Measurements from ENCODE around the gene LCN12.

The LCN12 gene

GRCh38 chr9:136955943-136956335 is 3.9 kb downstream of the LCN12 start:
- Histone ChIP-seq H3K27ac (ENCODE audit: low read depth, low read length) (no peak overlapping the region), H3K4me2 (ENCODE audit: low read depth, low read length, poor library complexity, severe bottlenecking) (no peak overlapping the region), H2AFZ (ENCODE audit: low read depth, low read length, severe bottlenecking) (no peak overlapping the region), H3K4me3 (ENCODE audit: insufficient read depth, low read length, poor library complexity, severe bottlenecking) (no peak overlapping the region), H3K9ac (ENCODE audit: low read length) (no peak overlapping the region), H3F3A (ENCODE audit: insufficient read depth) (no peaks in the 10 kb centered on the region), H3K9me3 (ENCODE audit: insufficient read depth, low read length) (no peaks in the 10 kb centered on the region), H3K36me3 (ENCODE audit: low read length) (no peaks in the 10 kb centered on the region), H4K20me1 (ENCODE audit: low read depth, low read length) (no peaks in the 10 kb centered on the region), H3K27me3 (ENCODE audit: low read length) (no peaks in the 10 kb centered on the region), H3K79me2 (ENCODE audit: insufficient read depth, low read length) (no peaks in the 10 kb centered on the region), H3K9me2 (replicated peaks; ENCODE audit: insufficient read depth, low read length) (no peaks in the 10 kb centered on the region)
- TF ChIP-seq CTCF (IDR thresholded peaks at IDR 0.05; ENCODE audit: insufficient read depth, low read length, poor library complexity, severe bottlenecking), result no peak
- TF ChIP-seq EZH2phosphoT487 (conservative IDR thresholded peaks at IDR 0.05; ENCODE audit: low read length), result no peak

- no peaks in the 10 kb centered on the region for H3K27me3 ChIP-seq (ENCODE audit: low read length)
- no peak overlapping the region for H3K9ac ChIP-seq (ENCODE audit: low read length)
- H4K20me1 ChIP-seq (ENCODE audit: low read depth, low read length), result no peaks in the 10 kb centered on the region
- no peaks in the 10 kb centered on the region for H3F3A ChIP-seq (ENCODE audit: insufficient read depth)
- H3K9me2 ChIP-seq (replicated peaks; ENCODE audit: insufficient read depth, low read length), result no peaks in the 10 kb centered on the region
- H3K36me3 ChIP-seq (ENCODE audit: low read length), result no peaks in the 10 kb centered on the region
- TF ChIP-seq EZH2phosphoT487 (conservative IDR thresholded peaks at IDR 0.05; ENCODE audit: low read length) (no peak), CTCF (IDR thresholded peaks at IDR 0.05; ENCODE audit: insufficient read depth, low read length, poor library complexity, severe bottlenecking) (no peak)
- no peak overlapping the region for H3K27ac ChIP-seq (ENCODE audit: low read depth, low read length)
- H3K9me3 ChIP-seq (ENCODE audit: insufficient read depth, low read length), result no peaks in the 10 kb centered on the region
- H3K4me3 ChIP-seq (ENCODE audit: insufficient read depth, low read length, poor library complexity, severe bottlenecking), result no peak overlapping the region
- no peak overlapping the region for H2AFZ ChIP-seq (ENCODE audit: low read depth, low read length, severe bottlenecking)
- H3K79me2 ChIP-seq (ENCODE audit: insufficient read depth, low read length), result no peaks in the 10 kb centered on the region
- H3K4me2 ChIP-seq (ENCODE audit: low read depth, low read length, poor library complexity, severe bottlenecking), result no peak overlapping the region
Measured at GRCh38 chr9:136956604-136957003, 4.5 kb downstream of the LCN12 start.

DNA sequence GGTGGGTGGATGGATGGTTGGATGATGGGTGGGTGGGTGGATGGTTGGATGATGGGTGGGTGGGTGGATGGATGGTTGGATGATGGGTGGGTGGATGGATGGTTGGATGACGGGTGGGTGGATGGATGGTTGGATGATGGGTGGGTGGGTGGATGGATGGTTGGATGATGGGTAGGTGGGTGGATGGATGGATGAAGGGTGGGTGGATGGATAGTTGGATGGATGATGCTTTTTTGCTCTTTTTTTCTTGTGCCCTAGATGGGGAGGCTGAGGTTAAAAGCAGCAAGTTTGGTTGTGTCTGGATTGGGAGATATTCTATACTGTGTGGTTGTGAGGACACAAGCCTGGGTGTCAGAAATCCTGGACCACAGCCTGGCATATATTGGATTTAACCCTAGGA is 5.4 kb downstream of the LCN12 start:
- Histone ChIP-seq H3K27ac (ENCODE audit: low read depth, low read length) (no peak overlapping the region), H3K9me2 (replicated peaks; ENCODE audit: insufficient read depth, low read length) (no peaks in the 10 kb centered on the region), H4K20me1 (ENCODE audit: low read depth, low read length) (no peaks in the 10 kb centered on the region), H3K4me3 (ENCODE audit: insufficient read depth, low read length, poor library complexity, severe bottlenecking) (no peak overlapping the region), H3K27me3 (ENCODE audit: low read length) (no peaks in the 10 kb centered on the region), H3K9ac (ENCODE audit: low read length) (no peak overlapping the region), H3K79me2 (ENCODE audit: insufficient read depth, low read length) (no peaks in the 10 kb centered on the region), H3F3A (ENCODE audit: insufficient read depth) (no peaks in the 10 kb centered on the region), H3K4me2 (ENCODE audit: low read depth, low read length, poor library complexity, severe bottlenecking) (no peak overlapping the region), H2AFZ (ENCODE audit: low read depth, low read length, severe bottlenecking) (no peak overlapping the region), H3K36me3 (ENCODE audit: low read length) (no peaks in the 10 kb centered on the region), H3K9me3 (ENCODE audit: insufficient read depth, low read length) (no peaks in the 10 kb centered on the region)
- TF ChIP-seq EZH2phosphoT487 (conservative IDR thresholded peaks at IDR 0.05; ENCODE audit: low read length) (no peak), CTCF (IDR thresholded peaks at IDR 0.05; ENCODE audit: insufficient read depth, low read length, poor library complexity, severe bottlenecking) (no peak)

DNA sequence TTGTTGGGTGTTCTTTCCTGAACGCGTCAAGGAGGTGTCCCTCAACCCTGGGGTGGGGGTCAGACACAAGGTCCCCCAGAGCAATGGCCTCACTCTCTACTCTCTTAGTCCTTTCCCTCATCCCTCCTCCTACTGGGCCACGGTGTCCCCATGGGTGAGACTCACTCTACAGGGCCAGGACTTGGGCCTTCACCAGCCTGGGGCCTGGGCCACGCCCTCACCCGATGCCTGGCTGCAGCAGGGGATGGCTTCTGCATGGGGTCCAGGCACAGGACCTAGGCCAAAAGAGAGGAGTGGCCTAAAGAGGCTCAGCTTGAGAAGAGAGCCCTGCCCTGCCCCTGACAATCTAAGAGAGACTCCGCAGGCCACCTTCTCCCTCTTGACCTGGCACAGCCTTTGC is 5.8 kb downstream of the LCN12 start:
- H3K79me2 ChIP-seq (ENCODE audit: insufficient read depth, low read length), result no peaks in the 10 kb centered on the region
- no peak overlapping the region for H3K9ac ChIP-seq (ENCODE audit: low read length)
- H3K27ac ChIP-seq (ENCODE audit: low read depth, low read length), result no peak overlapping the region
- H3F3A ChIP-seq (ENCODE audit: insufficient read depth), result no peaks in the 10 kb centered on the region
- H3K4me3 ChIP-seq (ENCODE audit: insufficient read depth, low read length, poor library complexity, severe bottlenecking), result no peak overlapping the region
- no peak overlapping the region for H2AFZ ChIP-seq (ENCODE audit: low read depth, low read length, severe bottlenecking)
- no peaks in the 10 kb centered on the region for H3K27me3 ChIP-seq (ENCODE audit: low read length)
- TF ChIP-seq EZH2phosphoT487 (conservative IDR thresholded peaks at IDR 0.05; ENCODE audit: low read length) (no peak), CTCF (IDR thresholded peaks at IDR 0.05; ENCODE audit: insufficient read depth, low read length, poor library complexity, severe bottlenecking) (no peak)
- H3K9me3 ChIP-seq (ENCODE audit: insufficient read depth, low read length), result no peaks in the 10 kb centered on the region
- no peaks in the 10 kb centered on the region for H4K20me1 ChIP-seq (ENCODE audit: low read depth, low read length)
- no peak overlapping the region for H3K4me2 ChIP-seq (ENCODE audit: low read depth, low read length, poor library complexity, severe bottlenecking)
- no peaks in the 10 kb centered on the region for H3K36me3 ChIP-seq (ENCODE audit: low read length)
- H3K9me2 ChIP-seq (replicated peaks; ENCODE audit: insufficient read depth, low read length), result no peaks in the 10 kb centered on the region

Measured in SU-DHL-6 (cell line).